Smooth muscle cell (in vitro differentiated cells): ENCODE measurements around the gene MSTO1. TPM values are rescaled to one million over a fixed set of nuclear protein-coding genes. Genes with fewer than 3 reads are reported as not detected.
A peak's percentile ranks its signal among the peaks of the same experiment; 100 is the strongest.
"Not testable (repeated sequence)": the region's sequence is repeated elsewhere in the genome, so short reads cannot be mapped to it uniquely, and the experiment has no call there.

ENCODE experiments used
- DNase-seq: peaks from one replicate; lab custom pipeline; 2025; ENCODE audit not compliant: unreplicated experiment; lab: John Stamatoyannopoulos, UW
- H2AFZ ChIP-seq: fragments of 200-600 bp; sonication (generic); 2 replicates; pipeline ENCODE4 v1.6.0; 2016; ENCODE audit warnings: antibody characterized with exemption, low read depth, mild to moderate bottlenecking
- H3F3A ChIP-seq: fragments of 200-600 bp; sonication (generic); 2 replicates; pipeline ENCODE4 v1.6.0; 2017; ENCODE audit warnings: antibody characterized with exemption, low read depth
- H3K27ac ChIP-seq: fragments of 200-600 bp; sonication (generic); 2 replicates; pipeline ENCODE4 v1.5.1; 2016; ENCODE audit warnings: low read depth, mild to moderate bottlenecking
- H3K27me3 ChIP-seq: fragments of 200-600 bp; sonication (generic); 2 replicates; pipeline ENCODE4 v1.6.1; 2016; ENCODE audit warnings: low read depth, mild to moderate bottlenecking
- H3K36me3 ChIP-seq: fragments of 200-600 bp; sonication (generic); 2 replicates; pipeline ENCODE4 v1.5.1; 2016; ENCODE audit warnings: low read depth
- H3K4me1 ChIP-seq: fragments of 200-600 bp; sonication (generic); 2 replicates; pipeline ENCODE4 v1.5.1; 2016; ENCODE audit warnings: low read depth
- H3K4me2 ChIP-seq: fragments of 200-600 bp; sonication (generic); 2 replicates; pipeline ENCODE4 v1.6.0; 2016; ENCODE audit warnings: mild to moderate bottlenecking
- H3K4me3 ChIP-seq: fragments of 200-600 bp; sonication (generic); 2 replicates; pipeline ENCODE4 v1.5.1; 2016; ENCODE audit warnings: mild to moderate bottlenecking
- H3K79me2 ChIP-seq: fragments of 200-600 bp; sonication (generic); 2 replicates; pipeline ENCODE4 v1.6.0; 2016; ENCODE audit warnings: low read depth, mild to moderate bottlenecking
- H3K9ac ChIP-seq: fragments of 200-600 bp; sonication (generic); 2 replicates; pipeline ENCODE4 v1.6.0; 2016; ENCODE audit warnings: low read depth
- H3K9me3 ChIP-seq: fragments of 200-600 bp; sonication (generic); replicated peaks from 2 replicates; pipeline ENCODE4 v1.5.1; 2016; ENCODE audit warnings: low read depth
- H4K20me1 ChIP-seq: fragments of 200-600 bp; sonication (generic); 2 replicates; pipeline ENCODE4 v1.6.0; 2016; ENCODE audit warnings: low read depth
- WGBS: methylation state at CpG from one replicate; pipeline ENCODE4 v1.1.7; 2016; ENCODE audit warnings: low lambda C conversion rate; 5-methylcytosine and 5-hydroxymethylcytosine counted together
- polyA plus RNA-seq: library from polyadenylated mRNA; unstranded; fragments of >200 nt; fragmentation: Nextera tagmentation; extraction: Ambion mirVana; gene quantifications from 2 replicates; pipeline ENCODE4 v1.2.1, GENCODE V29; 2016
- small RNA-seq: library from RNA; depleted of rRNA; stranded (forward); fragments of <200 nt; gene quantifications from one replicate; pipeline ENCODE3, GENCODE V24; 2014
- total RNA-seq: library from RNA; depleted of rRNA; stranded (reverse); fragments of >200 nt; gene quantifications from 2 replicates; pipeline ENCODE4 v1.2.3, GENCODE V29; 2014
- TF ChIP-seq, protein P1 (sequence below): fragments of 200-600 bp; sonication (generic); IDR thresholded peaks from 2 replicates; pipeline ENCODE4 v1.5.1; 2017; ENCODE audit warnings: borderline replicate concordance, mild to moderate bottlenecking, antibody characterized with exemption; ENCODE audit not compliant: insufficient read depth, poor library complexity, severe bottlenecking

Gene MSTO1
- total and polyA plus RNA-seq, 2 experiments from 2014 or later: 17.5 to 41.2 TPM

DNA sequence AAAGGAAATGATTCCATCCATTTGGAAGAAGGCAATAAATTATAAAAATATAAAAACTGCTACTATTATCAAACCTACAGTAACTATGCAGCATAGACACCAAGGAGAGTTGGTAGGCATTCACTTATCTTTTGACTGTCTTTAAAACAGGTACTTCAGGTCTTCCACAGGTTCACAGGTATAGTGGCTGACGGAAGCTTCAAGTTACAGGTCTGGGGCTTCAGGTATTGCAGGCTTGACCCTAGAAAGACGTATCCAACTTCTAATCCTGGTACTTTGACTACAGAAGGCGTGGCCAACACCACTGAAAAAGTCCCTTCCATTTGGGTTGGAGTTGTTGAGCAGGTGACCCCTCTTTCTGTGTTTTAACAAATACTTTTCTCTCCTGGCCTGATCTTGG, 42.9 kb downstream of the MSTO1 start:
- TF ChIP-seq, protein P1, sequence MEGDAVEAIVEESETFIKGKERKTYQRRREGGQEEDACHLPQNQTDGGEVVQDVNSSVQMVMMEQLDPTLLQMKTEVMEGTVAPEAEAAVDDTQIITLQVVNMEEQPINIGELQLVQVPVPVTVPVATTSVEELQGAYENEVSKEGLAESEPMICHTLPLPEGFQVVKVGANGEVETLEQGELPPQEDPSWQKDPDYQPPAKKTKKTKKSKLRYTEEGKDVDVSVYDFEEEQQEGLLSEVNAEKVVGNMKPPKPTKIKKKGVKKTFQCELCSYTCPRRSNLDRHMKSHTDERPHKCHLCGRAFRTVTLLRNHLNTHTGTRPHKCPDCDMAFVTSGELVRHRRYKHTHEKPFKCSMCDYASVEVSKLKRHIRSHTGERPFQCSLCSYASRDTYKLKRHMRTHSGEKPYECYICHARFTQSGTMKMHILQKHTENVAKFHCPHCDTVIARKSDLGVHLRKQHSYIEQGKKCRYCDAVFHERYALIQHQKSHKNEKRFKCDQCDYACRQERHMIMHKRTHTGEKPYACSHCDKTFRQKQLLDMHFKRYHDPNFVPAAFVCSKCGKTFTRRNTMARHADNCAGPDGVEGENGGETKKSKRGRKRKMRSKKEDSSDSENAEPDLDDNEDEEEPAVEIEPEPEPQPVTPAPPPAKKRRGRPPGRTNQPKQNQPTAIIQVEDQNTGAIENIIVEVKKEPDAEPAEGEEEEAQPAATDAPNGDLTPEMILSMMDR: no peak
- no peaks in the 10 kb centered on the region for H3K9me3 ChIP-seq
- no peaks in the 10 kb centered on the region for H3K36me3 ChIP-seq
- no peak overlapping the region for H3K4me2 ChIP-seq
- no peaks in the 10 kb centered on the region for H3K27me3 ChIP-seq
- peak overlapping the region; percentile 85 for H3K27ac ChIP-seq
- no peak overlapping the region for H3K4me3 ChIP-seq
- no peak for DNase-seq
- H3K79me2 ChIP-seq: no peaks in the 10 kb centered on the region
- peaks cover 4% of the 10 kb centered on the region for H3K4me1 ChIP-seq
- no peak overlapping the region for H3K9ac ChIP-seq
- WGBS: 79% methylated on average over 3 of the region's 3 CpGs
- no peaks in the 10 kb centered on the region for H3F3A ChIP-seq
- H2AFZ ChIP-seq: no peak overlapping the region
- H4K20me1 ChIP-seq: no peaks in the 10 kb centered on the region

DNA sequence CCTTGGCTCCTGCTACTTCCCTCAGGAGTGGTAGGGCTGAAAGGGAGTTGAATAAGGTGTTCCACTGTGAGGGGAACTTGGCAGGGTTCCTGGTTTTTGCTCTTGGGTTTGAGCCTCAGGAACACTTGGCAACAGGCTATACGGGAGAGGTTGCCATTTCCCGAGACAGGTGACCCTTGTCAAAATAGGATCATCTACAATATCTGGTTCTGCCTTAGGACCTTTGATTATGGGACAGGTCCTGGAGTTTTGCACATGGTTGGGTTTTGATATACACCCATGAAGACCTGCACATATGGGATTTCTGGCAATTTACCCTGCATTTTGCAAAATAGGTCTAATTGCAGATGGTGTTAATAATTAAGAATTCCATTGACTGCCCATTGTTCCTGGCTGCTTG, 47.4 kb downstream of the MSTO1 start:
- Histone ChIP-seq H3F3A (no peaks in the 10 kb centered on the region), H2AFZ (no peak overlapping the region), H3K4me2 (no peak overlapping the region), H3K4me1 (no peaks in the 10 kb centered on the region), H4K20me1 (no peaks in the 10 kb centered on the region), H3K27me3 (no peaks in the 10 kb centered on the region), H3K27ac (no peak overlapping the region), H3K79me2 (no peaks in the 10 kb centered on the region), H3K9ac (no peak overlapping the region), H3K9me3 (no peaks in the 10 kb centered on the region), H3K4me3 (no peak overlapping the region), H3K36me3 (peaks cover under 1% of the 10 kb centered on the region)
- TF ChIP-seq, protein P1: no peak
- DNase-seq: no peak
- 97% methylated on average over 2 of the region's 2 CpGs for WGBS

DNA sequence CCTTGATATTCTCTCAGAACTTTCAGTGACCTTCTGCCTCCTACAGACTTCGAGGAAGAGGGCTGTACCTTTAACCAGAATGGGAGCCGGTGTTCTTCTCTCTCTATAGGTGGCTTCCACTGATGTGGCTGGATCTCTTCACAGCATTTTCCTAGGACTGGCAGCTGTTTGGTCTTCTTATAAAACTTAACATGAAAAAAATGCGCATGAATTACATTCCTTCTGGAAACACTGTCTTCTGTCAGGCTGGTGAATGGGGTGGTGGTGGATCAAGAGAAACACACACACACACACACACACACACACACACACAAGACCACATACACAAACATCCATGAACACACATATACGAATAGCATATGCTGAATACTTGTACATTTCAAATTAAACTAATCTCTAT, 51.2 kb downstream of the MSTO1 start:
- not testable (repeated sequence) for H3F3A ChIP-seq, H3K4me1 ChIP-seq, H3K27me3 ChIP-seq, DNase-seq, H3K4me3 ChIP-seq, H3K4me2 ChIP-seq, H3K79me2 ChIP-seq, H3K9ac ChIP-seq, H4K20me1 ChIP-seq, H3K9me3 ChIP-seq, H3K27ac ChIP-seq, H2AFZ ChIP-seq
- H3K36me3 ChIP-seq: peaks cover 23% of the 10 kb centered on the region
- 98% methylated on average over 4 of the region's 4 CpGs for WGBS

Small RNA genes within 50 kb of the gene (small RNA-seq; reads per million reads assigned to genes)
- not detected for gene AL353807.4

Other genes starting within 250 kb of the MSTO1 start
- gene ASH1L, start 47.4 kb upstream of the MSTO1 start, total RNA-seq: 34.0 and 38.7 TPM in 2 replicates
- 9.2 and 15.0 TPM in 2 replicates for gene ASH1L, start 47.4 kb upstream of the MSTO1 start, polyA plus RNA-seq
- 33.9 and 36.5 TPM in 2 replicates for gene YY1AP1, start 78.6 kb downstream of the MSTO1 start, total RNA-seq
- 27.8 and 29.7 TPM in 2 replicates for gene YY1AP1, start 78.6 kb downstream of the MSTO1 start, polyA plus RNA-seq
- 60.2 and 86.3 TPM in 2 replicates for gene DAP3, start 78.9 kb downstream of the MSTO1 start, total RNA-seq
- gene DAP3, start 78.9 kb downstream of the MSTO1 start, polyA plus RNA-seq: 61.2 and 64.5 TPM in 2 replicates
- 21.0 and 22.2 TPM in 2 replicates for gene GON4L, start 247.0 kb downstream of the MSTO1 start, total RNA-seq
- gene GON4L, start 247.0 kb downstream of the MSTO1 start, polyA plus RNA-seq: 40.8 and 45.3 TPM in 2 replicates
- 3.4 and 4.6 TPM in 2 replicates for gene SYT11, start 249.3 kb downstream of the MSTO1 start, total RNA-seq
- gene SYT11, start 249.3 kb downstream of the MSTO1 start, polyA plus RNA-seq: 2.1 and 2.9 TPM in 2 replicates